ENCODE measurements around the gene SRPK1.

The SRPK1 gene

GRCh38 chr6:35897036-35897435 lies 23.9 kb downstream of the SRPK1 start:
- no peak for DNase-seq

DNA sequence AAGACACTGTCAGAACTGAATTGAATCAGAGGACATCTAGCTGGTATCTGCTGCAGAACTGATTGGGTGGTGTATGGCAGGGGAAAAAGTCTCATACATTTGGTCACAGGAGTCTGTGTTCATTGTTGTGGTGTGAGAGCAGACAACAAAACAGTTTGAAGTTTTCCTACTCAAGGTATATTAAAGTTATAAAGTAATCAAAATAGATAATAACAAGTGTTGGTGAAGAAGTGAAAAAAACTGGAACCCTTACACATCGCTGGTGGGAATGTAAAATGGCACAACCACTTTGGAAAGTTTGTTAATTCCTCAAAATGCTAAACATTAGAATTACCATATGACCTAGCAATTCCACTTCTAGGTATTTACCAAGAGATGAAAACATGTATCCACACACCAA lies 24.7 kb downstream of the SRPK1 start:
- no peak for DNase-seq

GRCh38 chr6:35895560-35895959 lies 25.3 kb downstream of the SRPK1 start:
- no peak for DNase-seq

DNA sequence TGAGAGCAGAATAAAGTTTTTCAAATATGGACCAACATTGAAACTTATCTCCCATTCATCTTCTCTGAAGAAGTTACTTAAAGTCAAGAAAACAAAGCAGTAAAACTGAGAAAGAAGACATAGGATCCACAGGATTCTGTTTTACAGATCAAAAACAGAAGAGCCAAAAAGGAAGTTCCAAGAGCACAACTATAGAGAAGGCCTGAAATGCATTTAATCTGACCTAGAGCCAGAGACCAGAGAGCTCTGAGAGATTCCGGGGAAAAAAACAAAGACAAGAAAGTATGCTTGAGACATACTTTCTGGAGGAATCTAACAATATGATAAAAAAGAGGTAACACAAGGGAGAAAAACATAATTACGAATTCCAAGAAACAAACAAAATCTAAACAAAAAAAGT lies 26.1 kb downstream of the SRPK1 start:
- no peak for DNase-seq

DNA sequence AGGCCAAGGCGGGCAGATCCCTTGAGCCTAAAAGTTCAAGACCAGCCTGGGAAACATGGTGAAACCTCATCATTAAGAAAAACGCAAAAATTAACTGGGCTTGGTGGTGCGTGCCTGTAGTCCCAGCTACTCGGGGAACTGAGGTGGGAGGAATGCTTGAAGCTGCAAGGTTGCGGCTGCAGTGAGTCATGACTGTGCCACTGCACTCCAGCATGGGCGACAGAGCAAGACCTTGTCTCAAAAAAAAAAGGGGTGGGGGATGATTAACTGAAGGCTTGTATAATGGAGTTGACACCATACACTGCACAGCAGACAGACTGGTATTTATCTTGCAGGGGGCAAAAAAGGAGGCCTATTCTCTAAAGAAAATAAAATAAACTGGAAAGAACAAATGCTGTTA lies 27.7 kb downstream of the SRPK1 start:
- DNase-seq: no peak

DNA sequence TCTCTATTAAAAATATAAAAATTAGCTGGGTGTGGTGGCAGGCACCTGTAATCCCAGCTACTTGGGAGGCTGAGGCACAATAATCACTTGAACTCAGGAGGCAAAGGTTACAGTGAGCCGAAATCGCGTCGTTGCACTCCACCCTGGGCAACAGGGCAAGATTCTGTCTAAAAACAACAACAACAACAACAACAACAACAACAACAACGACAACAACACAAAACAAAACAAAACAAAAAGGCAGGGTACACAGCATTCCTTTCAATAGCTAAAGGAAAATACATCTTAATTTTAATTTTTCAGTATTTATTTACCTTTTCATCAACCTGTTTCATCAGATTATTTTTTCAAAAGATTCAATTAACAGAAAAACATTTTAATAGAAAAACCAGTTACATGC lies 28.4 kb downstream of the SRPK1 start:
- DNase-seq: no peak

- no peak for DNase-seq
Measured at GRCh38 chr6:35879151-35879550, 41.7 kb downstream of the SRPK1 start.

DNA sequence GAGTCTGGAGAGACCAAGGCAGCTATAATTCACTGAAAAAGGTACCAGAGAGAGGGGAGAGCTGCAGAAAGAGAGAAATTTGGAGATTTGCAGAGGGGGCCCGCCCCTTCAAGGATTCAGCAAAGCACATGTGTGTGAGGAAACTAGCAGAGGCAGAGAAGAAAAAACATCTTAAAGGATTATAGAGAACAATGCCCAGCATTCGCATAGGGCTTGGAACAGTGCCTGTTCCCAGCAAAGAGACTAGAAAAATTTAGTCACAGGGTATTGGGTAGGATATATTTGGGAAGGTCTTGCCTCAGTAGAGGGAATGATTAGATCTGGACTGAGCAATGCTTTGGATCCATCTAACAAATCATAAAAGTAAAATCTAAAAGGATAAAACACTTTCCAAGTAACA lies 44.0 kb downstream of the SRPK1 start:
- DNase-seq: no peak

DNA sequence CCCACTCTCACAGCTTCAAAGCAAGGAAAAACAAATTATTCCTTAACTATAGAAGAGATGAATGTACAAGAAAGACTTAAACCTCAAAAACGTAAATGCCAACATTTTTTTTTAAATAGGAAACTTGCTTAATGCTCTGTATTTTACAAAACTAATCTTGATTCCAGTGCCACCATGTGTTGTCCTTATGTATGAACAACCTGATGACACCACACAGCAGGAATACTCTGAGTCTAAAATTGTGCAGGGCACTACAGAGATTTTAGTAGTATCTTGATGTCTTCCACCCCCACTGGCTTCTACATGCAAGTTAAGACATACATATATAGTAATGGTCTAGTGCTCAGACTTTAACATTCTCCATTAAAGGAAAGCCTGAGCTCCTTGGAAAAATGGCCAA lies 46.2 kb downstream of the SRPK1 start:
- DNase-seq: peak in 1 of 3 experiments; percentile 0

- no peak for DNase-seq
Measured at GRCh38 chr6:35859367-35859766, 61.5 kb downstream of the SRPK1 start.

DNA sequence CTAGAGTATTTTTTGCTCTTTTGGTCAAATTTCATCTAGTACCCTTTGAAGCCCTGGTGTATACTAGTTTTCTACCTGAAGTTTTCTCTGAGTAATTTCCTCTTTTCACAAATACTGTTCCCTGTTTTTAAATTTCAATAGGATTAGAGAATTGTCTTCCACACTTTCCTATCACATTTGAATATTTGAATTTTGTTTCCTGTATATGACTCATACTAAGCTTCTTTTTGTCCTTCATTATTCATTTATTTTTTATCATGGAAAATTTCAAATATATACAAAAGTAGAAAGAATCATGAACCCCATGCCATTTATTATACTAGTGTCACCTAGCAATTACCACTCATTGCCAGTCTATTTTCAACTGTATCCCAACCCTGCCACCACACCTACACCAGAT lies 63.0 kb downstream of the SRPK1 start:
- DNase-seq: no peak

DNA sequence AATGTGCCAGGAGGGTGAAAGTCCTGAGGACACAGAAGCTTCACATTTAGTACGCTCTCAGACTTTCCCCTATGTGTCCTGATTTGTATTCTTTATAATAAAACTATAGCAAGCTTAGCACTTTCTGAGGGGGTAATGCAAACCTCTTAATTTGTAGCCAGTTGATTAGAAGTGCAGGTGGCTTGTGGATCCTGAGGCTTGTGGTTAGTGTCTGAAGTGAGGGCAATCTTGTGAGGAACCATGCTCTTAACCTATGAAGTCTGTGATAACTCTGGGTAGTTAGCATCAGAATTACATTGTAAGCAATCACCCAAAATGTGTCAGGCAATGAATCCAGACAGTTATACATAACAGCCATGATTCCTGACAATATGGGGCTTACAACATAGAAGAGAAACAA lies 64.6 kb downstream of the SRPK1 start:
- no peak for DNase-seq

DNA sequence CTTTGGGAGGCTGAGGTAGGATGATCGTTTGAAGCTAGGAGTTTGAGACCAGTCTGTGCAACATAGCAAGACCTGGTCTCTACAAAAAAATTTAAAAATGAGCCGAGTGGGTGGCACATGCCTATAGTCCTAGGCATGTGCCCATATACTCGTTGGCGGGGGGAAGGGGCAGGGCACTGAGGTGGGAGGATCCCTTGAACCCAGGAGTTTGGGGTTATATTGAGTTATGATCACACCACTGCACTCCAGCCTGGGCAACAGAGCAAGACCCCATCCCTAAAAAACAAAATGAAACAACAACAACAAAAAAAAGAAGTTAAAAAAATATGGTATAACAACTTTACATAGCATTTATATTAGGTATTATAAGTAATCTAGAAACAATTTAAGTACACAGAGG lies 67.9 kb downstream of the SRPK1 start:
- no peak for DNase-seq

GRCh38 chr6:35850208-35850607 lies 70.7 kb downstream of the SRPK1 start:
- DNase-seq: no peak

- DNase-seq: no peak
Measured at GRCh38 chr6:35844290-35844689, 76.6 kb downstream of the SRPK1 start.

DNA sequence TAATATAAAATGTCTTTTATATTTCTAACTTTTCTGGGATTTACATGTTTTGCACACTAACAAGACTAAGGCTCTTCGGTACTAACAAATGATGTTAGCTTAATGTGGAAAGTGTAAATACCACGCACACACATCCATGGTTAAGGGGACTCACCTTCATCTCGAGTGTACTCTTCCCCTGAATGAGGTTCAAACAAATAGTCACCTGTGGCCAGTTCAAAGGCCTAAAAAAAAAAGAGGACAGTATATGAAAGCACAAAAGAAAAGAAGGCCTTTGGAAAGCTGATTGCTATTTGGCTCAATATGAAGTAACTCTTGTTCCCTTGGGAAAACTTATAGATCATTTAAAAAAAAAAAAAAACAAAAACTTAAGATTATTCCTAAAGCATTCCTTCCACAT lies 78.5 kb downstream of the SRPK1 start:
- DNase-seq: no peak

- no peak for DNase-seq
Measured at GRCh38 chr6:35839019-35839418, 81.9 kb downstream of the SRPK1 start.

DNA sequence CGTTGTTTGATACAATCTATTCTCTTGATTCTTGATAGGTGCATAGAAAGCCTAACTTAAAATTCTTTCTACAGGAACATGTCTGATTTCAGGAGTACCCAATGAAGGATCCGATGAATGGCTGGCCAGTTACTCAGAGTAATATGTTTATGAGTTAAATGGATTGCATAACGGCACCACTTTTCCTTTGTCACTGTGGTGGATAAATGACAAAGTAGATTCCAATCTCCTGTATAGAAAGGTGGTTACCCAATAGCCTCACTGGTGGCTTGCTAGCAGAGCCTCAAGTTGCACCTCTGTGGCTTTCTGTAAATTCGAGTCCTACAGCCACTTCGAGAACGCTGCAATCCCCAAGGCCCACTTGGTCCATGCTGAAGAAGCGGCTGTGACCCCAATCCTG lies 87.4 kb downstream of the SRPK1 start:
- no peak for DNase-seq

- DNase-seq: no peak
Measured at GRCh38 chr6:35831257-35832007, 89.5 kb downstream of the SRPK1 start.

GRCh38 chr6:35829306-35829705 lies 91.6 kb downstream of the SRPK1 start:
- DNase-seq: no peak

DNA sequence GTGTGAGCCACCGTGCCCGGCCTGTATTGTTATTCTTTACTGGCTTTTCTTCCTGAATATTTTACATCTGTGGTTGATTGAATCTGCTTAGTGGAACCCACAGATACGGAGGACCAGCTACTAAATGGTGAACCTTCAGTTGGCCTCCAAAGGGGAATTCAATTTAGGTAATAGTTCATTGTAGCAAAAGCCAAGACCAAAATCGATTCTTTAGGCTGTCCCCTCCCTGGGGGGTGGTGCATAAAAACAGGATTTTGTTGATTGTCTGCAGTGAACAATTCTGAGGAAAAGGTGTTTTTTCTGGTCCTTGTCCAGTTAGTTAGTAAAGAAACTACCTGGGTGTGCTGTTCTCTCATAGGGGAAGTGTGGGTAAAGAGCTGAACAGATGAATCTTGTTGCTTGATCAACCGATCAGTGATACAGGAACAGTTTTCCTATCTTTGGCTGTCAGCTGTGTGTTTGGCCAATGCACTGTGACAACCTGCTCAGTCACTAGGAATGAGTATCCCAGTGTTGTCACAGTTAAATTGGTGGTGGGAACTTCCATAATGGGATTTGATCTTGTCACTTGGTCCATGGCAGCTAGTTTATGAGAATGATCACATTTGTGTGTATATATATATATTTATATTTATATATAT lies 96.2 kb downstream of the SRPK1 start:
- no peak for DNase-seq

DNA sequence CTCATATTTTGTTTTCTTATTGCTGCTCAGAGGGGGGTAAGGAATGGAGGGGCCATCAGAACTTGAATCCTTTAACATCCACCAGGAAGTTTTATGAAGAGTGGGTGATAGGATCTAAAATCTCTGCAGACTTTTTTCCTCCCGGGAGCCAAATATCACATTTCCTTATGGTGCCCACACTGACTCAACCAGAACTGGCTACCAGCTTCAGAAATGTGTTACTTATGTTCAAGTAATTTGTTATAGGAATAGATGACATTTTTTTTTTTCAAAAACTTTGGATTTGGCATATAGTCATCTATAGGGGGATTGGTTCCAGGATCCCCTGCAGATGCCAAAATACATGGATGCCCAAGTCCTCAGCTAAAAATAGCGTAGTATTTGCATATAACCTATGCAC lies 97.3 kb downstream of the SRPK1 start:
- no peak for DNase-seq

- DNase-seq: no peak
Measured at GRCh38 chr6:35817515-35817914, 103.4 kb downstream of the SRPK1 start.

DNA sequence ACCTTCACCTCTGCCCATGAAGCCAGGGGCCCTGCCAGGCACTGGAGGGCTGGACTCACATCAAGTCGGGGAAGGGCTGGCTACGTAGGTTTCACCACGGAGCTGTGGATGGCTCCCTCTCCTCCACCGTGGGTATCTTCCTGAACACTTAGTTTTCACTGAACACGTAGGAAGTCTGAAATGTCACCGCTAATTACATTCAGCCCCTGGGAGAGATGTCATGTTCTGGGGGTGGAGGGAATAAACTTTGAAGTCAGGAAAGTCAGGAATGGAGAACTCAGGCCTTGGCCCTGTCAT lies 109.3 kb downstream of the SRPK1 start:
- no peak for DNase-seq
